Loucy (cell line): ENCODE results near the gene TMSB10.
"Not testable (repeated sequence)": the region's sequence is repeated elsewhere in the genome, so short reads cannot be mapped to it uniquely, and the experiment has no call there.

Source experiments
- H2AFZ ChIP-seq: fragments of 200-600 bp; sonication (generic); 2 replicates; pipeline ENCODE4 v1.6.0; 2016; ENCODE audit warnings: antibody characterized with exemption, mild to moderate bottlenecking, low read length, moderate library complexity
- H3F3A ChIP-seq: fragments of 200-600 bp; 2 replicates; pipeline ENCODE4 v1.6.0; 2016; ENCODE audit warnings: antibody characterized with exemption, low read depth, mild to moderate bottlenecking
- H3K27me3 ChIP-seq: fragments of 200-600 bp; sonication (generic); 2 replicates; pipeline ENCODE4 v1.6.1; 2014; ENCODE audit warnings: low read length, mild to moderate bottlenecking; ENCODE audit not compliant: insufficient read depth, poor library complexity, severe bottlenecking
- H3K36me3 ChIP-seq: fragments of 200-600 bp; sonication (generic); 2 replicates; pipeline ENCODE4 v1.6.1; 2016; ENCODE audit warnings: low read length; ENCODE audit not compliant: insufficient read depth
- H3K4me1 ChIP-seq: fragments of 200-600 bp; sonication (generic); 2 replicates; pipeline ENCODE4 v1.5.1; 2014; ENCODE audit warnings: low read length, mild to moderate bottlenecking; ENCODE audit not compliant: insufficient read depth, poor library complexity, severe bottlenecking
- H3K4me2 ChIP-seq: fragments of 200-600 bp; sonication (generic); 2 replicates; pipeline ENCODE4 v1.6.0; 2014; ENCODE audit warnings: antibody characterized with exemption, low read length, low read depth, mild to moderate bottlenecking; ENCODE audit not compliant: poor library complexity, severe bottlenecking
- H3K4me3 ChIP-seq: fragments of 200-600 bp; sonication (generic); 2 replicates; pipeline ENCODE4 v1.5.1; 2014; ENCODE audit warnings: low read length, mild to moderate bottlenecking, mixed read lengths; ENCODE audit not compliant: poor library complexity, severe bottlenecking
- H3K79me2 ChIP-seq: fragments of 200-600 bp; sonication (generic); 2 replicates; pipeline ENCODE4 v1.6.1; 2014; ENCODE audit warnings: low read length; ENCODE audit not compliant: insufficient read depth
- H3K9ac ChIP-seq: fragments of 200-600 bp; sonication (generic); 2 replicates; pipeline ENCODE4 v1.6.0; 2014; ENCODE audit warnings: mild to moderate bottlenecking, low read depth, low read length, moderate library complexity; ENCODE audit not compliant: poor library complexity, severe bottlenecking
- H3K9me2 ChIP-seq: fragments of 200-600 bp; sonication (generic); replicated peaks from 2 replicates; pipeline ENCODE4 v1.6.1; 2016; ENCODE audit warnings: low read depth, low read length, mixed read lengths
- H3K9me3 ChIP-seq: fragments of 200-600 bp; sonication (generic); 2 replicates; pipeline ENCODE4 v1.6.1; 2014; ENCODE audit warnings: mild to moderate bottlenecking, antibody characterized with exemption, low read length, low read depth; ENCODE audit not compliant: insufficient read depth
- H4K20me1 ChIP-seq: fragments of 200-600 bp; sonication (generic); 2 replicates; pipeline ENCODE4 v1.6.0; 2014; ENCODE audit warnings: antibody characterized with exemption, low read length, mild to moderate bottlenecking; ENCODE audit not compliant: insufficient read depth, poor library complexity, severe bottlenecking
- CTCF ChIP-seq: fragments of 200-600 bp; sonication (generic); conservative IDR thresholded peaks from 2 replicates; pipeline ENCODE4 v1.5.1; 2014; ENCODE audit warnings: mild to moderate bottlenecking, antibody characterized with exemption, low read length
- EZH2phosphoT487 ChIP-seq: fragments of 200-600 bp; IDR thresholded peaks from 2 replicates; pipeline ENCODE4 v1.6.1; 2018; ENCODE audit warnings: antibody characterized with exemption, mild to moderate bottlenecking, moderate library complexity, borderline replicate concordance

TMSB10 gene

GRCh38 chr2:84866122-84866521 lies 39.3 kb upstream of the TMSB10 start:
- Histone ChIP-seq H3K4me3 (no peak overlapping the region), H3K9me3 (no peaks in the 10 kb centered on the region), H3K9ac (no peak overlapping the region), H3K4me1 (no peaks in the 10 kb centered on the region), H3K27me3 (peaks cover 11% of the 10 kb centered on the region), H3K79me2 (no peaks in the 10 kb centered on the region), H2AFZ (no peak overlapping the region), H3F3A (no peaks in the 10 kb centered on the region), H3K9me2 (no peaks in the 10 kb centered on the region), H4K20me1 (no peaks in the 10 kb centered on the region), H3K4me2 (no peak overlapping the region), H3K36me3 (no peaks in the 10 kb centered on the region)
- TF ChIP-seq CTCF = no peak
- no peak for TF ChIP-seq EZH2phosphoT487

GRCh38 chr2:84868327-84868726 lies 37.1 kb upstream of the TMSB10 start:
- H3K4me3 ChIP-seq, H3F3A ChIP-seq, H3K4me2 ChIP-seq, H3K4me1 ChIP-seq, H3K36me3 ChIP-seq, H3K9ac ChIP-seq, H3K9me3 ChIP-seq, H3K9me2 ChIP-seq, H3K27me3 ChIP-seq, H4K20me1 ChIP-seq, H3K79me2 ChIP-seq, H2AFZ ChIP-seq: not testable (repeated sequence)

GRCh38 chr2:84870306-84870705 lies 35.1 kb upstream of the TMSB10 start:
- H3K4me3 ChIP-seq = no peak overlapping the region
- H3K9ac ChIP-seq = no peak overlapping the region
- no peaks in the 10 kb centered on the region for H3K9me2 ChIP-seq
- no peak overlapping the region for H2AFZ ChIP-seq
- H3K79me2 ChIP-seq = no peaks in the 10 kb centered on the region
- TF ChIP-seq CTCF (no peak; the same call in 1 of the 2 replicates), EZH2phosphoT487 (no peak)
- H3K4me2 ChIP-seq = no peak overlapping the region
- no peaks in the 10 kb centered on the region for H3F3A ChIP-seq
- no peaks in the 10 kb centered on the region for H3K4me1 ChIP-seq
- no peaks in the 10 kb centered on the region for H3K9me3 ChIP-seq
- no peaks in the 10 kb centered on the region for H3K36me3 ChIP-seq
- no peaks in the 10 kb centered on the region for H4K20me1 ChIP-seq
- H3K27me3 ChIP-seq = no peaks in the 10 kb centered on the region

GRCh38 chr2:84872691-84873090 lies 32.8 kb upstream of the TMSB10 start:
- H3K4me1 ChIP-seq, H3K9me2 ChIP-seq, H3K9ac ChIP-seq, H3K36me3 ChIP-seq, H3K9me3 ChIP-seq, H3K27me3 ChIP-seq, H3K4me3 ChIP-seq, H3F3A ChIP-seq, H4K20me1 ChIP-seq, H3K4me2 ChIP-seq, H3K79me2 ChIP-seq, H2AFZ ChIP-seq: not testable (repeated sequence)
